Activated CD4-positive, alpha-beta memory T cell treated with anti-CD3 and anti-CD28 coated beads for 36 hours (primary cell): ENCODE data around the gene TRAF1. TPM values are rescaled to one million over a fixed set of nuclear protein-coding genes. Genes with fewer than 3 reads are reported as not detected.

Source experiments
- CTCF ChIA-PET: fragments of 350-600 bp; sonication (Branson Sonifier 250); formaldehyde crosslinking; loops from one replicate; lab custom pipeline; 2021; ENCODE audit warnings: antibody characterized with exemption, inconsistent platforms; lab: Charles Lee
- POLR2A ChIA-PET: fragments of 350-600 bp; sonication (Branson Sonifier 250); formaldehyde crosslinking; loops from one replicate; lab custom pipeline; 2021; ENCODE audit warnings: antibody characterized with exemption; lab: Charles Lee
- DNase-seq: peaks from one replicate; pipeline ENCODE4 v3.0.0-alpha.2; 2020
- H3K27ac Mint-ChIP-seq: one replicate; pipeline ENCODE4 v1.8.0; 2021; ENCODE audit warnings: mixed read lengths
- H3K27me3 Mint-ChIP-seq: one replicate; pipeline ENCODE4 v1.8.0; 2021; ENCODE audit warnings: mixed read lengths
- H3K36me3 Mint-ChIP-seq: one replicate; pipeline ENCODE4 v1.8.0; 2021; ENCODE audit warnings: mixed read lengths
- H3K4me1 Mint-ChIP-seq: one replicate; pipeline ENCODE4 v1.8.0; 2021; ENCODE audit warnings: low read depth, mixed read lengths
- H3K4me3 Mint-ChIP-seq: one replicate; pipeline ENCODE4 v1.8.0; 2021; ENCODE audit warnings: mild to moderate bottlenecking, mixed read lengths
- H3K9me3 Mint-ChIP-seq: one replicate; pipeline ENCODE4 v1.8.0; 2021; ENCODE audit warnings: mixed read lengths
- intact Hi-C: fragments of 100-400 bp; cut with micrococcal nuclease; formaldehyde crosslinking; loops from one replicate; pipeline ENCODE4 v1.15.1; 2023
- total RNA-seq, 2 experiments: library from RNA; stranded (reverse); gene quantifications; one replicate each; pipeline ENCODE4 v1.2.3, GENCODE V29; 2021

TRAF1 gene
- total RNA-seq, 2 experiments from 2014 or later, result 124 TPM

GRCh38 chr9:120855827-120856670 lies 70.5 kb downstream of the TRAF1 start:
- ChIA-PET CTCF (interaction anchor here (1.2 to 1.6 kb wide), 2 partner anchors 10 to 81 kb away, joined by 4 to 6 read pairs; no protein-coding TSS in a partner anchor), POLR2A (interaction anchor here (1.1 to 1.5 kb wide), 3 partner anchors 9 to 70 kb away, joined by 3 to 7 read pairs (median 4); no protein-coding TSS in a partner anchor)
- H3K27ac Mint-ChIP-seq, result peak overlapping the region; percentile 6
- intact Hi-C loops, result no loop called here
- peaks cover 53% of the 10 kb centered on the region for H3K36me3 Mint-ChIP-seq
- H3K27me3 Mint-ChIP-seq, result no peaks in the 10 kb centered on the region
- no peak overlapping the region for H3K4me3 Mint-ChIP-seq
- H3K9me3 Mint-ChIP-seq, result no peaks in the 10 kb centered on the region
- DNase-seq, result no peak
- H3K4me1 Mint-ChIP-seq, result peaks cover 4% of the 10 kb centered on the region

GRCh38 chr9:120854596-120855327 lies 71.8 kb downstream of the TRAF1 start:
- CTCF ChIA-PET, result interaction anchor here (1.6 kb wide), 1 partner anchor 82 kb away, joined by 6 read pairs; no protein-coding TSS in a partner anchor
- peaks cover 44% of the 10 kb centered on the region for H3K36me3 Mint-ChIP-seq
- intact Hi-C loops, result no loop called here

DNA sequence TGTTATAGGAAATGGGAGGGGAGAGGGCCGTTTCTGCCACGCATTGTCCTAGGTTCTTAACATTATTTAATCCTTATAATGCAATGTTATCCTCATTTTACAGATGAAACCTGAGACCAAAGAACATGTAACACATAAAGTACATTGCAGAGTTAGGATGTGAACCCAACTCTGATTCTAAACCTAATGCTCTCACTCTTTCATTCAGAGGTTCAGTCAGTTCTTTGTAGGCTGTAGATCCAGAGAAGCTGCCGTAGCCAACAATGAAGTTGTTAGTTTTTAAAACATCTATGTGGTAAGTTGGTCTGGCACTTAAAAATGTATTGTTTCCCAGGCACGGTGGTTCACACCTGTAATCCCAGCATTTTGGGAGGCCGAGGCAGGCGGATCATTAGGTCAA lies 73.4 kb downstream of the TRAF1 start:
- ChIA-PET CTCF (no interaction called here), POLR2A (interaction anchor here (0.6 kb wide), 1 partner anchor 12 kb away, joined by 3 read pairs; no protein-coding TSS in a partner anchor)
- peaks cover 35% of the 10 kb centered on the region for H3K36me3 Mint-ChIP-seq
- no peak overlapping the region for H3K4me3 Mint-ChIP-seq
- H3K4me1 Mint-ChIP-seq, result peaks cover 11% of the 10 kb centered on the region
- no peaks in the 10 kb centered on the region for H3K27me3 Mint-ChIP-seq
- no peaks in the 10 kb centered on the region for H3K9me3 Mint-ChIP-seq
- intact Hi-C loops, result no loop called here
- H3K27ac Mint-ChIP-seq, result peak overlapping the region; percentile 29
- DNase-seq, result no peak

More at GRCh38 chr9:120854596-120855327, 71.8 kb downstream of the TRAF1 start:
- H3K4me1 Mint-ChIP-seq, result peaks cover 6% of the 10 kb centered on the region
- no peak overlapping the region for H3K27ac Mint-ChIP-seq
- H3K4me3 Mint-ChIP-seq, result no peak overlapping the region
- no peaks in the 10 kb centered on the region for H3K27me3 Mint-ChIP-seq
- POLR2A ChIA-PET, result interaction anchor here (1.3 to 1.5 kb wide), 2 partner anchors 8 to 10 kb away, joined by 4 to 7 read pairs; no protein-coding TSS in a partner anchor
- DNase-seq, result no peak
- H3K9me3 Mint-ChIP-seq, result no peaks in the 10 kb centered on the region

Other genes starting within 250 kb of the TRAF1 start
- 1 to 10 TPM; 4.4 to 4.6 TPM for gene MEGF9, start 212.3 kb downstream of the TRAF1 start, total RNA-seq
- 10 to 100 TPM; 70.2 to 72.5 TPM for gene FBXW2, start 133.4 kb downstream of the TRAF1 start, total RNA-seq
- 10 to 100 TPM; 69.7 to 71.0 TPM for gene PSMD5, start 83.9 kb downstream of the TRAF1 start, total RNA-seq
- gene PHF19, start 49.6 kb downstream of the TRAF1 start, total RNA-seq, result 100 to 1,000 TPM; 183 to 189 TPM
- gene C5, start 123.5 kb upstream of the TRAF1 start, total RNA-seq, result 1 to 10 TPM; 2.5 to 2.7 TPM
- gene CNTRL, start 148.2 kb upstream of the TRAF1 start, total RNA-seq, result 10 to 100 TPM; 60.0 to 65.1 TPM